Fibroblast of pulmonary artery (primary cell): ENCODE data around the gene SMARCAD1.
A peak's percentile ranks its signal among the peaks of the same experiment; 100 is the strongest.
"Not testable (repeated sequence)": the region's sequence is repeated elsewhere in the genome, so short reads cannot be mapped to it uniquely, and the experiment has no call there.

Experiments used
- DNase-seq: peaks from one replicate; pipeline ENCODE4 v3.0.0-alpha.2; 2010; ENCODE audit warnings: low read depth
- H3K4me3 ChIP-seq: replicated peaks from 2 replicates; pipeline ENCODE4 v1.5.1; 2011; ENCODE audit warnings: low read depth, mild to moderate bottlenecking, control low read depth, low read length, moderate library complexity
- CTCF ChIP-seq: IDR thresholded peaks from 2 replicates; pipeline ENCODE4 v1.5.1; 2011; ENCODE audit warnings: mild to moderate bottlenecking, control low read depth, low read length, inconsistent platforms; ENCODE audit errors: missing control alignments

The SMARCAD1 gene

GRCh38 chr4:94278781-94279180 is 71.1 kb downstream of the SMARCAD1 start:
- H3K4me3 ChIP-seq = no peak overlapping the region
- TF ChIP-seq CTCF = no peak

GRCh38 chr4:94284889-94285288 is 77.2 kb downstream of the SMARCAD1 start:
- no peak for DNase-seq
- no peak for TF ChIP-seq CTCF
- no peak overlapping the region for H3K4me3 ChIP-seq

More at GRCh38 chr4:94278781-94279180, 71.1 kb downstream of the SMARCAD1 start:
- DNase-seq = no peak

- H3K4me3 ChIP-seq = no peak overlapping the region
- no peak for TF ChIP-seq CTCF
- DNase-seq = no peak
These were observed 78.0 kb downstream of the SMARCAD1 start for GRCh38 chr4:94285666-94286065.

- peak; percentile 17 for TF ChIP-seq CTCF
- H3K4me3 ChIP-seq = no peak overlapping the region
- DNase-seq = peak; percentile 10
These were observed 82.6 kb downstream of the SMARCAD1 start for GRCh38 chr4:94290245-94290644.

GRCh38 chr4:94293981-94294380 is 86.3 kb downstream of the SMARCAD1 start:
- DNase-seq, H3K4me3 ChIP-seq: not testable (repeated sequence)

- H3K4me3 ChIP-seq, DNase-seq: not testable (repeated sequence)
These were observed 87.8 kb downstream of the SMARCAD1 start for GRCh38 chr4:94295473-94295872.

- no peak for DNase-seq
- TF ChIP-seq CTCF = no peak
- H3K4me3 ChIP-seq = no peak overlapping the region
These were observed 91.1 kb downstream of the SMARCAD1 start for GRCh38 chr4:94298725-94299252.

- no peak for DNase-seq
These were observed 94.5 kb downstream of the SMARCAD1 start for GRCh38 chr4:94302191-94302590.

More at GRCh38 chr4:94302191-94302590, 94.5 kb downstream of the SMARCAD1 start:
- no peak overlapping the region for H3K4me3 ChIP-seq
- no peak for TF ChIP-seq CTCF
